Gastrocnemius medialis (tissue), 4 donors: ENCODE data around the gene EPS15. TPM values are rescaled to one million over a fixed set of nuclear protein-coding genes. Genes with fewer than 3 reads are reported as not detected.
"Not testable (repeated sequence)": the region's sequence is repeated elsewhere in the genome, so short reads cannot be mapped to it uniquely, and the experiment has no call there.

Experiments
- ATAC-seq, 2 donors: fragments of 150-250 bp; one replicate each; pipeline ENCODE4 v1.9.1; 2016
- DNase-seq, 2 donors: peaks; one replicate each; pipeline ENCODE4 v3.0.0-alpha.2; 2019
- H3K27ac ChIP-seq, 4 donors: fragments of 200-600 bp; sonication (generic); 1 replicate in 1 of 4; 2 replicates in 3 of 4; pipeline ENCODE4 v1.5.1; 2016 to 2018; ENCODE audit warnings: mild to moderate bottlenecking in 2 of 4, moderate library complexity in 1 of 4
- H3K27me3 ChIP-seq, 3 donors: fragments of 200-600 bp; sonication (generic) in 2 of 3; 1 replicate in 1 of 3; 2 replicates in 2 of 3; pipeline versions ENCODE4 v1.5.1 to v1.6.0; 2016 to 2019; ENCODE audit warnings: mild to moderate bottlenecking in 1 of 3, moderate library complexity in 1 of 3
- H3K36me3 ChIP-seq, 2 donors: fragments of 200-600 bp; sonication (generic) in 1 of 2; one replicate each; pipeline ENCODE4 v1.5.1; 2017 to 2018
- H3K4me1 ChIP-seq, 2 donors: fragments of 200-600 bp; sonication (generic) in 1 of 2; one replicate each; pipeline ENCODE4 v1.5.1; 2016 to 2017; ENCODE audit warnings: mild to moderate bottlenecking in 2 of 2
- H3K4me3 ChIP-seq, 4 donors: fragments of 200-600 bp; sonication (generic) in 3 of 4; 1 replicate in 1 of 4; 2 replicates in 3 of 4; pipeline ENCODE4 v1.5.1; 2016 to 2019; ENCODE audit warnings: mild to moderate bottlenecking in 2 of 4
- H3K9me3 ChIP-seq, 3 donors: fragments of 200-600 bp; sonication (generic) in 2 of 3; 1 replicate in 1 of 3; 2 replicates in 2 of 3; pipeline ENCODE4 v1.5.1; 2016 to 2019
- POLR2A ChIP-seq, 2 donors: fragments of 450-650 bp; IDR thresholded peaks; one replicate each; pipeline ENCODE4 v1.6.1; 2017; ENCODE audit warnings: antibody characterized with exemption in 2 of 2, mild to moderate bottlenecking in 2 of 2, moderate library complexity in 2 of 2
- in situ Hi-C, 4 donors: fragments of 200-750 bp; cut with MboI; loops; one replicate each; pipeline versions ENCODE4 v1.15.0 to v1.8.0; 2017; ENCODE audit warnings: low sequenced_read_pairs in 4 of 4
- intact Hi-C: fragments of 100-400 bp; cut with DNase I; formaldehyde crosslinking; loops from one replicate; pipeline ENCODE4 v1.15.1; 2023; ENCODE audit warnings: low total_unique reads
- total RNA-seq, 4 donors: library from RNA; depleted of rRNA; stranded (reverse); fragments of >200 nt; gene quantifications; one replicate each; pipeline versions ENCODE4 v1.1.0 to v1.2.3, GENCODE V29; 2016
- TF ChIP-seq, protein P1 (sequence below), 5 experiments: fragments of 450-650 bp in 3 of 5; fragments of 200-600 bp in 2 of 5; sonication (generic) in 2 of 5; IDR thresholded peaks in 4 of 5; conservative IDR thresholded peaks in 1 of 5; 1 replicate in 4 of 5; 2 replicates in 1 of 5; pipeline ENCODE4 v1.5.1; 2016 to 2019; ENCODE audit warnings: antibody characterized with exemption in 5 of 5, mild to moderate bottlenecking in 3 of 5, moderate library complexity in 3 of 5

Gene EPS15
- total RNA-seq, 4 donors from 2014 or later: 44.8 to 121 (median 71.0) TPM

DNA sequence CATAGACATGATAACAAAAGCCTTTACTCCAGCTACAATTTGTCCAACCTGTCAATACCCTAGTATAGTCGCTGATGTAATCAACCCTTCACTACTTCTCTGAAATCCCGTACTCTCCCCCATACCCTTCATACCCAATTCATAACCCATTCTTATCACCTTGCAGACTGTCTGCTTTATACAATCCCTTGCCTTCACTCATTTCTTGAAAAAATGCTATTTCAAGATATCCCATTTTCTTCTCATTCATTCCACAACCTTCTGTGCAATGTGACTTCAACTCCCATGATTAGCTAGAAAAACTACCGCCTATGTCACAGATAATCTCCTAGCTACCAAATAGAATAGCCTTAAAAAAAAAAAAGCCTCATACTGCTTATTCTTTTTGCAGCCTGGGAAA is 49.5 kb downstream of the EPS15 start:
- peaks cover 0 to 38% of the 10 kb centered on the region in 2 donors for H3K36me3 ChIP-seq
- H3K9me3 ChIP-seq: no peaks in the 10 kb centered on the region
- ATAC-seq: no peak
- TF ChIP-seq, protein P1, sequence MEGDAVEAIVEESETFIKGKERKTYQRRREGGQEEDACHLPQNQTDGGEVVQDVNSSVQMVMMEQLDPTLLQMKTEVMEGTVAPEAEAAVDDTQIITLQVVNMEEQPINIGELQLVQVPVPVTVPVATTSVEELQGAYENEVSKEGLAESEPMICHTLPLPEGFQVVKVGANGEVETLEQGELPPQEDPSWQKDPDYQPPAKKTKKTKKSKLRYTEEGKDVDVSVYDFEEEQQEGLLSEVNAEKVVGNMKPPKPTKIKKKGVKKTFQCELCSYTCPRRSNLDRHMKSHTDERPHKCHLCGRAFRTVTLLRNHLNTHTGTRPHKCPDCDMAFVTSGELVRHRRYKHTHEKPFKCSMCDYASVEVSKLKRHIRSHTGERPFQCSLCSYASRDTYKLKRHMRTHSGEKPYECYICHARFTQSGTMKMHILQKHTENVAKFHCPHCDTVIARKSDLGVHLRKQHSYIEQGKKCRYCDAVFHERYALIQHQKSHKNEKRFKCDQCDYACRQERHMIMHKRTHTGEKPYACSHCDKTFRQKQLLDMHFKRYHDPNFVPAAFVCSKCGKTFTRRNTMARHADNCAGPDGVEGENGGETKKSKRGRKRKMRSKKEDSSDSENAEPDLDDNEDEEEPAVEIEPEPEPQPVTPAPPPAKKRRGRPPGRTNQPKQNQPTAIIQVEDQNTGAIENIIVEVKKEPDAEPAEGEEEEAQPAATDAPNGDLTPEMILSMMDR (IDR thresholded peaks at IDR 0.05 in 4 of 5, conservative IDR thresholded peaks at IDR 0.05 in 1 of 5): no peak
- TF ChIP-seq POLR2A (IDR thresholded peaks at IDR 0.05): no peak
- H3K4me3 ChIP-seq: no peak overlapping the region
- H3K27me3 ChIP-seq: no peaks in the 10 kb centered on the region
- DNase-seq: no peak
- no peak overlapping the region for H3K27ac ChIP-seq
- intact Hi-C loops (no loop called here), in situ Hi-C loops (no loop called here)
- peaks cover 14 to 15% of the 10 kb centered on the region in 2 donors for H3K4me1 ChIP-seq

GRCh38 chr1:51464828-51465227 is 54.2 kb downstream of the EPS15 start:
- ATAC-seq (no peak), DNase-seq (no peak)
- no peak overlapping the region for H3K27ac ChIP-seq
- H3K36me3 ChIP-seq: peaks cover 0 to 44% of the 10 kb centered on the region in 2 donors
- intact Hi-C loops (no loop called here), in situ Hi-C loops (no loop called here)
- H3K4me3 ChIP-seq: no peak overlapping the region
- no peak for TF ChIP-seq POLR2A (IDR thresholded peaks at IDR 0.05)
- TF ChIP-seq, protein P1 (IDR thresholded peaks at IDR 0.05 in 4 of 5, conservative IDR thresholded peaks at IDR 0.05 in 1 of 5): no peak
- H3K4me1 ChIP-seq: no peaks in the 10 kb centered on the region
- no peaks in the 10 kb centered on the region for H3K9me3 ChIP-seq
- no peaks in the 10 kb centered on the region for H3K27me3 ChIP-seq

GRCh38 chr1:51463561-51463960 is 55.5 kb downstream of the EPS15 start:
- Histone ChIP-seq H3K4me1 (no peaks in the 10 kb centered on the region), H3K27me3 (no peaks in the 10 kb centered on the region), H3K36me3 (peaks cover 0 to 47% of the 10 kb centered on the region in 2 donors), H3K27ac (no peak overlapping the region), H3K9me3 (no peaks in the 10 kb centered on the region), H3K4me3 (no peak overlapping the region)
- in situ Hi-C loops (no loop called here), intact Hi-C loops (no loop called here)
- no peak for ATAC-seq
- no peak for TF ChIP-seq POLR2A (IDR thresholded peaks at IDR 0.05)
- TF ChIP-seq, protein P1 (IDR thresholded peaks at IDR 0.05 in 4 of 5, conservative IDR thresholded peaks at IDR 0.05 in 1 of 5): no peak
- DNase-seq: no peak

GRCh38 chr1:51462289-51462688 is 56.8 kb downstream of the EPS15 start:
- H3K27ac ChIP-seq, H3K4me3 ChIP-seq, ATAC-seq, intact Hi-C loops, in situ Hi-C loops, H3K4me1 ChIP-seq, DNase-seq, H3K9me3 ChIP-seq, H3K27me3 ChIP-seq: not testable (repeated sequence)
- H3K36me3 ChIP-seq: peaks cover 0 to 45% of the 10 kb centered on the region in 2 donors

DNA sequence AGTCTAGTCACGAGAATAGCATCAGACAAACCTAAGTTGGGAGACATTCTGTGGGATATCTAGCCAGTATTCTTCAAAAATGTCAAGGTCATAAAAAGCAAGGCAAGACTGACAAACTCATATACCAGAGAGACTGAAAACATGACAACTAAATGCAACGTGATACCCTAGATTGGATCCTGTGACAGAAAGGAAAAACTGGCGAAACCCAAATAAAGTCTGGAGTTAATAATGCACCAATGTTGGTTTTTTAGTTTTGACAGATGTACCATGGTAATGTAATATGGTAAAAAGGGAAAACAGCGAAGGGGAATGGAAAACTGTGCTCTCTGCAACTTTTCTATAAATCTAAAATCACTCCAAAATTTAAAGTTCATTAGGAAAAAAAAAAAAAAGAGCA is 64.5 kb downstream of the EPS15 start:
- Histone ChIP-seq H3K36me3 (peaks cover 0 to 24% of the 10 kb centered on the region in 2 donors), H3K9me3 (no peaks in the 10 kb centered on the region), H3K4me1 (no peaks in the 10 kb centered on the region), H3K27ac (no peak overlapping the region), H3K27me3 (no peaks in the 10 kb centered on the region), H3K4me3 (no peak overlapping the region)
- no peak for DNase-seq
- in situ Hi-C loops (no loop called here), intact Hi-C loops (no loop called here)
- TF ChIP-seq POLR2A (IDR thresholded peaks at IDR 0.05): no peak
- TF ChIP-seq, protein P1 (IDR thresholded peaks at IDR 0.05 in 4 of 5, conservative IDR thresholded peaks at IDR 0.05 in 1 of 5): no peak
- ATAC-seq: no peak
